Ectodermal cell (in vitro differentiated cells): ENCODE data around the gene LAMC2.

Source experiments
- H3K27ac ChIP-seq: 2 replicates; pipeline ENCODE4 v1.7.0; 2013; ENCODE audit warnings: mild to moderate bottlenecking, low read depth, low read length; ENCODE audit not compliant: insufficient read depth, poor library complexity, severe bottlenecking
- H3K27me3 ChIP-seq: 2 replicates; pipeline ENCODE4 v1.7.0; 2013; ENCODE audit warnings: mild to moderate bottlenecking, low read length; ENCODE audit not compliant: insufficient read depth, control insufficient read depth, poor library complexity, severe bottlenecking
- H3K36me3 ChIP-seq: one replicate; pipeline ENCODE4 v1.7.0; 2013; ENCODE audit warnings: low read length; ENCODE audit not compliant: control insufficient read depth, insufficient read depth
- H3K4me1 ChIP-seq: one replicate; pipeline ENCODE4 v1.7.0; 2013; ENCODE audit warnings: low read length; ENCODE audit not compliant: control insufficient read depth, insufficient read depth
- H3K4me3 ChIP-seq: 2 replicates; pipeline ENCODE4 v1.7.0; 2013; ENCODE audit warnings: low read depth, low read length, control low read depth; ENCODE audit not compliant: insufficient read depth
- H3K9me3 ChIP-seq: 2 replicates; pipeline ENCODE4 v1.7.0; 2013; ENCODE audit warnings: mild to moderate bottlenecking, low read length, moderate library complexity; ENCODE audit not compliant: control insufficient read depth
- WGBS, 2 experiments: methylation state at CpG; one replicate each; pipeline ENCODE4 v1.1.7; 2013; ENCODE audit warnings: missing lambda C conversion rate in 2 of 2; 5-methylcytosine and 5-hydroxymethylcytosine counted together

The LAMC2 gene

GRCh38 chr1:183191833-183192232 lies 5.8 kb downstream of the LAMC2 start:
- H3K9me3 ChIP-seq = no peaks in the 10 kb centered on the region
- H3K4me3 ChIP-seq = no peak overlapping the region
- H3K36me3 ChIP-seq = no peaks in the 10 kb centered on the region
- no peak overlapping the region for H3K27ac ChIP-seq
- H3K27me3 ChIP-seq = peaks cover 4% of the 10 kb centered on the region
- 88% methylated on average over 1 of the region's 1 CpG; no CpG with 5 or more reads in 1 of the 2 experiments for WGBS, 2 experiments
- H3K4me1 ChIP-seq = no peaks in the 10 kb centered on the region

GRCh38 chr1:183193963-183194525 lies 8.0 kb downstream of the LAMC2 start:
- H3K36me3 ChIP-seq = no peaks in the 10 kb centered on the region
- 89 to 96% methylated on average over 3 of the region's 4 CpGs for WGBS, 2 experiments
- H3K27ac ChIP-seq = no peak overlapping the region

GRCh38 chr1:183194527-183195141 lies 8.6 kb downstream of the LAMC2 start:
- Histone ChIP-seq H3K4me3 (no peak overlapping the region), H3K36me3 (no peaks in the 10 kb centered on the region), H3K9me3 (no peaks in the 10 kb centered on the region), H3K27ac (no peak overlapping the region), H3K27me3 (no peaks in the 10 kb centered on the region), H3K4me1 (no peaks in the 10 kb centered on the region)
- 89% methylated on average over 1 of the region's 1 CpG for WGBS, 2 experiments

More at GRCh38 chr1:183193963-183194525, 8.0 kb downstream of the LAMC2 start:
- Histone ChIP-seq H3K9me3 (no peaks in the 10 kb centered on the region), H3K4me3 (no peak overlapping the region), H3K27me3 (no peaks in the 10 kb centered on the region), H3K4me1 (no peaks in the 10 kb centered on the region)

DNA sequence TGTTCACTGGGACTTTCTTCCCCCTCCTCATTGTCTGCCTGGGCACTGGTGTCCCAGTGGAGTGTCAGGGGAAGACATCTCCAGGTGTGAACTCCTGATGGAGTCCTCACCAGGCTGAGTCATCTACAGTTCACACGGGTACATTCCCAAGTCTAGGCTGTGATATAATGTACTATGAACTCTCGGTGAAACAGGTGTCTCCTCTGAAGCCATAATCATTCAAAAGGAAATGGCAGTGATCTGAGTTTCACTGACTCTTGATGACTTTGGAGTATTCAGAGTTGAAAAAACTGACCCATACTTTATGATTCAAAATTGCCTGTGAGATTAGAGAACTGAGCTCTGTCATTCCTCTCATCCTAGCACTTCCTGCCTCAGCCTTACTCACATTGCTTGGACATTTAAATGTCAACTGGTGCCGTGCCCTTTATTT lies 9.1 kb downstream of the LAMC2 start:
- no peak overlapping the region for H3K27ac ChIP-seq
- H3K36me3 ChIP-seq = no peaks in the 10 kb centered on the region
- no peaks in the 10 kb centered on the region for H3K27me3 ChIP-seq
- no peaks in the 10 kb centered on the region for H3K4me1 ChIP-seq
- no peaks in the 10 kb centered on the region for H3K9me3 ChIP-seq
- H3K4me3 ChIP-seq = no peak overlapping the region
- WGBS, 2 experiments = 67 to 70% methylated on average over 3 of the region's 3 CpGs

DNA sequence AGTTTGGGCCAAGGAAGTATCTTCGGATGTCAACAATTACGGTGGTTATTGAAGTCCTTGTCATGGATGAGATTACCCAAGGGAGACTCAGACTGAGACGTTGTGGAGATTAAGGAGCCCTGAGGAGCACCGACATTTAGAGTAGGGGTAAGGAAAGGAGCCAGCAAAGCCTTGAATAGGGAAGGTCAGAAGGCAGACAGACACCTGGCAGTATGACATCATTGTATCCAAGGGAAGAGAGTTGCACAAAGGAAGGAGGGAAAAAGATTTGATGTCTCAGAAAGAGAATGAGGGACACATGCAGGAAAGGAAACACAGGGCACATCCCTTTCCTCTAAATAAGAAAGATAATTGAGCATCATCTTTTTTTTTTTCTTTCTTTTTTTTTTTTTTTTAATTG lies 11.7 kb downstream of the LAMC2 start:
- H3K4me1 ChIP-seq = peaks cover 6% of the 10 kb centered on the region
- no peak overlapping the region for H3K27ac ChIP-seq
- no peaks in the 10 kb centered on the region for H3K9me3 ChIP-seq
- WGBS, 2 experiments = 87 to 90% methylated on average over 4 of the region's 4 CpGs
- no peaks in the 10 kb centered on the region for H3K27me3 ChIP-seq
- no peaks in the 10 kb centered on the region for H3K36me3 ChIP-seq
- no peak overlapping the region for H3K4me3 ChIP-seq

DNA sequence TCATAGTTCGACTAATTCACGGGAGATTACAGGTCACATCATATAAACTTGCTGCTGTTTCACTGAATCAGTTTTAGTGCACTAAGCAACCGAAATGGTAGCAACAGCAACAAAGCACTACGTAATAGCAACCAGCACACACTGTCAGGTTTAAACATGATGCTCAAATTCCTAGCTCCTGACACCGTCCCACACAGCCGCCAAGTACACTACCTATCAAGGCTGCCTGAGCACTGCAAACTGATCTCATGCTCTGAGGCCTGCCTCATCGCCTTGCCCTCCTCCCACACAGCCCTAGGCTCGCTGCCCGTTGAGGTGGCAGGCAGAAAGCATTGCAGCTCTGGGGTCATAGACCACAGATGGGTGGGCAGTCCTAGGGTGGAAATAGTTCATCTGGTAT lies 12.4 kb downstream of the LAMC2 start:
- Histone ChIP-seq H3K4me3 (no peak overlapping the region), H3K36me3 (no peaks in the 10 kb centered on the region), H3K9me3 (no peaks in the 10 kb centered on the region), H3K27me3 (no peaks in the 10 kb centered on the region), H3K27ac (no peak overlapping the region), H3K4me1 (peaks cover 6% of the 10 kb centered on the region)
- 92 to 93% methylated on average over 9 of the region's 9 CpGs for WGBS, 2 experiments

GRCh38 chr1:183199304-183199703 lies 13.2 kb downstream of the LAMC2 start:
- 94 to 96% methylated on average over 3 of the region's 3 CpGs for WGBS, 2 experiments
- H3K4me1 ChIP-seq = peaks cover 6% of the 10 kb centered on the region
- no peaks in the 10 kb centered on the region for H3K9me3 ChIP-seq
- no peak overlapping the region for H3K4me3 ChIP-seq
- no peak overlapping the region for H3K27ac ChIP-seq
- H3K27me3 ChIP-seq = no peaks in the 10 kb centered on the region
- no peaks in the 10 kb centered on the region for H3K36me3 ChIP-seq

DNA sequence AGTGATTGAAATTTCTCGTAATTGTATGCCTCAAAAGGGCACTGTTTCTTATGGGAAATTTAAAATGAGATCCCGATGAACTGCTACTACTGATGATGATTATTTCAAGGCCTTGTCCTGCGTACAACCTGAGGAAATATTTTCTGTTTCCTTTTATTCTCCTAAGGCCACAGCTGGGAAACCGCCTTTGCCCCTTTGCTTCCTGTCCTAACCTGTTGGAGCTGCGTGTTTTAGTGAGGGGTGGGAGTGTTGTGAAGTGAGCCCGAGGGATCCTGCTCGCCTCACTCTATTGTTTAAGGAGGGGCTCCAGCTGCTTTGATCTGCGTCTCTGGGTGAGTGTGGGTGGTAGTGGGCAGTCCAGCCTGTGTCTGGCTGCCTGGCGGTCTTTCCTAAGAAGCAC lies 14.4 kb downstream of the LAMC2 start:
- Histone ChIP-seq H3K9me3 (no peaks in the 10 kb centered on the region), H3K27me3 (no peaks in the 10 kb centered on the region), H3K27ac (no peak overlapping the region), H3K4me1 (peaks cover 6% of the 10 kb centered on the region), H3K36me3 (no peaks in the 10 kb centered on the region), H3K4me3 (no peak overlapping the region)
- WGBS, 2 experiments = 69 to 75% methylated on average over 9 of the region's 9 CpGs

DNA sequence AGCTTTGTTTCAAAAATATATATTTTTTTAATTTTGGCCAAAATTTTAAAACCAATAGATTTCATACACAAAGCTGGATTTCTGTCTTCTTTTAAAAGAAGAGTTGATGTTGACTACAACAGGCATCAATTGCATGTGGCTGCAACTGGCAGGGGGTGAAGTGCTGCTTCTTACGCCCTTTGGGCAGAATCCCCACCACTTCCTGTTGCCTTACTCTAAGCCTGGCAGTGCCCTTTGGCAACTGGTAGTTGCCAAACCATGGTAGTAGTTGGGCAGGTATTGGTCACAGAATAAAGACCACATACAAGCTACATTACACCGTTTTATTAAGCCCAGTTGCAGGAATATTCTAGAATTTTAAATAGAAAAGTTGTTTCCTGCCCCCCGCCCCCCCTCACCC lies 17.0 kb downstream of the LAMC2 start:
- no peak overlapping the region for H3K4me3 ChIP-seq
- no peak overlapping the region for H3K27ac ChIP-seq
- no peaks in the 10 kb centered on the region for H3K27me3 ChIP-seq
- H3K36me3 ChIP-seq = no peaks in the 10 kb centered on the region
- H3K9me3 ChIP-seq = no peaks in the 10 kb centered on the region
- WGBS, 2 experiments = 73 to 100% methylated on average over 1 to 2 of the region's 3 CpGs
- peaks cover 6% of the 10 kb centered on the region for H3K4me1 ChIP-seq

- H3K4me3 ChIP-seq = no peak overlapping the region
- no peaks in the 10 kb centered on the region for H3K27me3 ChIP-seq
- peaks cover 6% of the 10 kb centered on the region for H3K4me1 ChIP-seq
- H3K36me3 ChIP-seq = no peaks in the 10 kb centered on the region
- H3K27ac ChIP-seq = no peak overlapping the region
- WGBS, 2 experiments = 95 to 97% methylated on average over 3 of the region's 3 CpGs
- H3K9me3 ChIP-seq = no peaks in the 10 kb centered on the region
Observed at GRCh38 chr1:183205196-183205781, 19.2 kb downstream of the LAMC2 start.
